Activated CD8-positive, alpha-beta T cell treated with anti-CD3 and anti-CD28 coated beads for 36 hours (primary cell): ENCODE measurements around the gene YEATS2. TPM values are rescaled to one million over a fixed set of nuclear protein-coding genes. Genes with fewer than 3 reads are reported as not detected.
A peak's percentile ranks its signal among the peaks of the same experiment; 100 is the strongest.

ENCODE experiments used
- ATAC-seq: fragments of 200-7000 bp; cut with Tn5 transposase; one replicate; pipeline ENCODE4 v1.10.0; 2021; ENCODE audit warnings: mild to moderate bottlenecking, moderate library complexity
- CTCF ChIA-PET: fragments of 350-600 bp; sonication (Branson Sonifier 250); formaldehyde crosslinking; loops from one replicate; lab custom pipeline; 2021; ENCODE audit warnings: antibody characterized with exemption; lab: Charles Lee
- POLR2A ChIA-PET: fragments of 350-600 bp; sonication (Branson Sonifier 250); formaldehyde crosslinking; loops from one replicate; lab custom pipeline; 2021; ENCODE audit warnings: antibody characterized with exemption; lab: Charles Lee
- DNase-seq: peaks from one replicate; pipeline ENCODE4 v3.0.0-alpha.2; 2020
- H3K27ac Mint-ChIP-seq: one replicate; pipeline ENCODE4 v1.8.0; 2021; ENCODE audit warnings: mild to moderate bottlenecking, mixed read lengths
- H3K27me3 Mint-ChIP-seq: one replicate; pipeline ENCODE4 v1.8.0; 2021; ENCODE audit warnings: mixed read lengths
- H3K36me3 Mint-ChIP-seq: one replicate; pipeline ENCODE4 v1.8.0; 2021; ENCODE audit warnings: low read depth, mixed read lengths
- H3K4me1 Mint-ChIP-seq: one replicate; pipeline ENCODE4 v1.8.0; 2021; ENCODE audit warnings: low read depth, mixed read lengths
- H3K4me3 Mint-ChIP-seq: one replicate; pipeline ENCODE4 v1.8.0; 2021; ENCODE audit warnings: mild to moderate bottlenecking, moderate library complexity, mixed read lengths
- H3K9me3 Mint-ChIP-seq: one replicate; pipeline ENCODE4 v1.8.0; 2021; ENCODE audit warnings: mixed read lengths
- CTCF ChIP-seq: fragments of 200-600 bp; IDR thresholded peaks from one replicate; pipeline ENCODE4 v1.8.0; 2022; ENCODE audit warnings: antibody characterized with exemption, mild to moderate bottlenecking
- intact Hi-C: fragments of 100-400 bp; cut with micrococcal nuclease; formaldehyde crosslinking; loops from one replicate; pipeline ENCODE4 v1.10.0; 2022
- total RNA-seq, 2 experiments: library from RNA; stranded (reverse); gene quantifications; one replicate each; pipeline ENCODE4 v1.2.3, GENCODE V29; 2021

The YEATS2 gene
- total RNA-seq, 2 experiments from 2014 or later = 65.0 to 67.7 TPM

DNA sequence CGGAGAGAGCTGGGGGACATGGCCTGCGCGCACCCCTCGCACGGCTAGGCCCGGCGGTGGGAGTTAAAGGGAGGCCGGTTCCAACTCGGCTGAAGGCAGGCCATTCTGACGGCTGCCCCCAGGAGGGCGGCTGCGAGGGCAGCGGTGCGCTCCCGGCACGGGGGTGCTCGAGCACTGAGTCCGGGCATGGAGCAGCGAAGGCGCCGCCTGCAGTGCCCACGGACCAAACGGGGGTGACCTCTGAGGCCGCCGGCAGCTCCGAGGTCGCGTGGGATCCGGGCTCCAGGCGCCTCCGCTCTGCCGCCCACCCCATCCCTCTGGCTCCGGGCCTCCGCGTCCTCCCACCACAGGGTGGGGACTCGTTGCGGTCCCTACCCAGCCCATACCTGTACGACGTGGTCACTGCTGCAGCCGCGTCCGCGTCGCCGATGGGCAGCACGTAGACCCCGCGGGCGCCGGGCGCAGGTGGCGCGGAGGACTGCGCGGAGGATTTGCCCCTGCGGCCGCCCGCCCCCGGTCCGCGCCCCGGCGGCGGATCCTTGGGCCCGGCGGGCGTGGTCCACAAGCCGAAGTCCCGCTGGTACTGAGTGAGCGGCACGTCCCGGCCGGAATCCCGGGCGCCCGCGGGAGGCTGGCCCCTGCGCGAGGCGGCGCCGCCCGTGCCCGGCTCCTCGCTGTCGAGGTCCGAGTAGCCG is 127.3 kb downstream of the YEATS2 start:
- no peak for TF ChIP-seq CTCF
- CTCF ChIA-PET = interaction anchor here (1.3 to 3.5 kb wide), 3 partner anchors 55 to 71 kb away, joined by 3 to 22 read pairs (median 7); partner anchors contain the start of gene PARL
- H3K36me3 Mint-ChIP-seq = no peaks in the 10 kb centered on the region
- POLR2A ChIA-PET = interaction anchor here (0.6 to 2.2 kb wide), 2 partner anchors 58 to 60 kb away, joined by 3 to 6 read pairs; partner anchors contain the start of gene PARL
- peak overlapping the region; percentile 80 for H3K4me3 Mint-ChIP-seq
- intact Hi-C loops = no loop called here
- peak; percentile 45 for DNase-seq
- ATAC-seq = peak; percentile 57
- peaks cover 11% of the 10 kb centered on the region for H3K4me1 Mint-ChIP-seq
- no peak overlapping the region for H3K27ac Mint-ChIP-seq
- H3K27me3 Mint-ChIP-seq = no peaks in the 10 kb centered on the region
- no peaks in the 10 kb centered on the region for H3K9me3 Mint-ChIP-seq

GRCh38 chr3:183825456-183826161 is 128.0 kb downstream of the YEATS2 start, which contains the start of gene MAP6D1:
Gene MAP6D1, minus strand, starts transcription at chr3:183825577. Its CDS starts 30 bp downstream, at chr3:183825547.
- no peaks in the 10 kb centered on the region for H3K9me3 Mint-ChIP-seq
- H3K27me3 Mint-ChIP-seq = no peaks in the 10 kb centered on the region
- H3K4me1 Mint-ChIP-seq = peaks cover 11% of the 10 kb centered on the region
- ChIA-PET CTCF (interaction anchor here (1.0 to 3.5 kb wide), 5 partner anchors 9 to 70 kb away, joined by 3 to 22 read pairs (median 3); partner anchors contain the start of gene PARL), POLR2A (interaction anchor here (0.6 to 2.2 kb wide), 3 partner anchors 9 to 59 kb away, joined by 3 to 8 read pairs (median 6); partner anchors contain the start of gene PARL)
- H3K4me3 Mint-ChIP-seq = peak within 1 kb of the TSS; percentile 80
- intact Hi-C loops = no loop called here
- H3K27ac Mint-ChIP-seq = peak within 1 kb of the TSS; percentile 56
- ATAC-seq = peak; percentile 80
- no peaks in the 10 kb centered on the region for H3K36me3 Mint-ChIP-seq
- DNase-seq = peak; percentile 70
- TF ChIP-seq CTCF = peak; percentile 51

- H3K27ac Mint-ChIP-seq = peak overlapping the region; percentile 56
- POLR2A ChIA-PET = interaction anchor here (0.9 to 2.2 kb wide), 4 partner anchors 10 to 58 kb away, joined by 3 to 8 read pairs (median 4); partner anchors contain the start of gene PARL
- peak overlapping the region; percentile 68 for H3K4me3 Mint-ChIP-seq
- no peak for DNase-seq
- intact Hi-C loops = no loop called here
- H3K36me3 Mint-ChIP-seq = no peaks in the 10 kb centered on the region
- no peak for TF ChIP-seq CTCF
- no peaks in the 10 kb centered on the region for H3K27me3 Mint-ChIP-seq
- no peak for ATAC-seq
- H3K4me1 Mint-ChIP-seq = peaks cover 11% of the 10 kb centered on the region
- CTCF ChIA-PET = interaction anchor here (1.0 to 3.5 kb wide), 4 partner anchors 10 to 58 kb away, joined by 3 to 22 read pairs (median 3); partner anchors contain the start of gene PARL
- no peaks in the 10 kb centered on the region for H3K9me3 Mint-ChIP-seq
These were observed 129.1 kb downstream of the YEATS2 start for GRCh38 chr3:183826448-183827250.

GRCh38 chr3:183827809-183828537 is 130.4 kb downstream of the YEATS2 start:
- H3K27me3 Mint-ChIP-seq = no peaks in the 10 kb centered on the region
- no peak overlapping the region for H3K27ac Mint-ChIP-seq
- H3K36me3 Mint-ChIP-seq = no peaks in the 10 kb centered on the region
- intact Hi-C loops = no loop called here
- peaks cover 11% of the 10 kb centered on the region for H3K4me1 Mint-ChIP-seq
- TF ChIP-seq CTCF = no peak
- no peak for DNase-seq
- ATAC-seq = no peak
- H3K4me3 Mint-ChIP-seq = no peak overlapping the region
- H3K9me3 Mint-ChIP-seq = no peaks in the 10 kb centered on the region
- POLR2A ChIA-PET = no interaction called here
- CTCF ChIA-PET = interaction anchor here (3.5 kb wide), 1 partner anchor 57 kb away, joined by 22 read pairs; the partner anchor contains the start of gene PARL
